T-helper 22 cell (primary cell): ENCODE data around the gene HOXB13.
"Not testable (repeated sequence)": the region's sequence is repeated elsewhere in the genome, so short reads cannot be mapped to it uniquely, and the experiment has no call there.

Source experiments
- DNase-seq: peaks from one replicate; pipeline ENCODE4 v3.0.0-alpha.2; 2020; ENCODE audit warnings: low read depth

HOXB13 gene

DNA sequence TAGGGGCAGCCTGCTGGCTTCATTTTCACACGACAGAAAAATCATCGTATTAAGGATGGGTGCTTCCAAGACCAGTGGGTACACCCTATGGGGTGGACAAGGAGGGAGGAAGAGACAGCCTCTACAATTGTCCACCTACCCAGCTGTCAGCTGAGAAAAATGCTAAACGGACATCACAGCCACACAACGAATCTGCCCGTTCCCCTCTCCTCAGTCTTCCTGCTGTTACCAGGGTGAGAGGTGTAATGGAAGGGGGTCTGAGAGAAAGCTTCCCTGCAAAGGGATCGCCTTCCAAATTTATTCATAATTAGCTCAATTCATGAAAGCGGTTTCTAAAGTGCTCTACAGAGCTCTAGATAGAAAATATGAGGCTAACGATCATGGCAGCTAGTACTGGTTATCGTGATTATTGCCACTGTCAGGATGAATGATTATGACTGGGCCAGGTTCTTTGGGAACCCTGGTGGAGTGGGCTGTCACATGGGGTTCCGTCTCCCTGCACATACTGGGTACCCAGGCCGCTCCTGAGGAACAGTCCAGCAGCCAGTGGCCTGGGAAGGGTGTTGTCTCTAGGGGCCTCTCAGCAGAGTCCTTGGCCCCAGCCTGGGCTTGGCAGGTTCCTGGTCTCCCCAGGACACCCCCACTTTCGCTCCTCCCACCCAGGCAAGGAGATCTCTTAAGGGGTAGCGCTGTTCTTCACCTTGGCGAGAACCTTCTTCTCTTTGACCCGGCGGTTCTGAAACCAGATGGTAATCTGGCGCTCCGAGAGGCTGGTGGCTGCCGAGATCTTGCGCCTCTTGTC is 2.2 kb downstream of the HOXB13 start:
- no peak for DNase-seq

- no peak for DNase-seq
These were observed 3.1 kb downstream of the HOXB13 start for GRCh38 chr17:48725288-48726064.

DNA sequence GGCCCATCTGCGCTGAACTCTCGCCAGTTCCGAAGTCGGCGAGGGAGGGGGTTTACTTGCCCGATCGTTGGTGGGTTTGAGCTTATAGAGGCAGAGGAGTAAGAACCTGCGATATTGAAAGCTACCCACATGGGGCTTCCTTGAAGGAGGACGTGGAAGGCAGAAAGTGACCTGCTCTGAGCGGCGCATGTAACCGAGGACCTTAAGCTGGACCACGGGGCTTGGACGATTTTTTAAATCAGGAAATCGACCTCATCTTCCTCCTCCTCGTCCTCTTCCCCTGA is 3.6 kb downstream of the HOXB13 start:
- DNase-seq: no peak

GRCh38 chr17:48724251-48725003 is 4.1 kb downstream of the HOXB13 start:
- DNase-seq: peak; percentile 42

- DNase-seq: no peak
These were observed 4.9 kb downstream of the HOXB13 start for GRCh38 chr17:48723423-48724250.

DNA sequence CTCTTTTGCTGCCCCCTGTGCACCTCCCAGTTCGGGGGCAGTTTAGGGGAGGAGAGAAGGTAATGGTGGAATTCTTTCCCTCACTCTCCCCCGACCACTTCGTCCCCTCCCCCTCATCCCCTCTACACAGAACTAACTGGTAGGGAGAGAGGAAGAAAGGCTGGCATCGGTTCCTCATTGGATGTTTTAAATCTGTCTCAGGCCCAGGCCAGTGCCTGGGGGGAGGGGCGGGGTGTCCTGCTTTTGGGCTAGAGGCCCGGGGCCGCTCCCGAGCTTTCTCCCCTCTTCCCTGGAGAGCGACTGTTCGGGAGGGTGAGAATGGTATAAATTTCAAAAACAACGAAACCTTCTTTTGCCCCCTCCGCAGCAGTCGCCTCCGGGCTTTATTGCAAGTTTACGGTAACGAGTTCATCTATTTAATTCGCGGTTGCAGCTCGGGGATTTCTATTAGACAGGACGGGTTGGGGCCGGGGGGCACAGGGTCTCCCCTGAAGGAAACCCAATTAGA is 5.6 kb downstream of the HOXB13 start, which contains the start of gene PRAC2:
PRAC2 (plus strand) TSS at position 271 of the 508 bp plus-strand sequence. CDS start 1,226 bp downstream, outside the sequence.
- DNase-seq: no peak

DNA sequence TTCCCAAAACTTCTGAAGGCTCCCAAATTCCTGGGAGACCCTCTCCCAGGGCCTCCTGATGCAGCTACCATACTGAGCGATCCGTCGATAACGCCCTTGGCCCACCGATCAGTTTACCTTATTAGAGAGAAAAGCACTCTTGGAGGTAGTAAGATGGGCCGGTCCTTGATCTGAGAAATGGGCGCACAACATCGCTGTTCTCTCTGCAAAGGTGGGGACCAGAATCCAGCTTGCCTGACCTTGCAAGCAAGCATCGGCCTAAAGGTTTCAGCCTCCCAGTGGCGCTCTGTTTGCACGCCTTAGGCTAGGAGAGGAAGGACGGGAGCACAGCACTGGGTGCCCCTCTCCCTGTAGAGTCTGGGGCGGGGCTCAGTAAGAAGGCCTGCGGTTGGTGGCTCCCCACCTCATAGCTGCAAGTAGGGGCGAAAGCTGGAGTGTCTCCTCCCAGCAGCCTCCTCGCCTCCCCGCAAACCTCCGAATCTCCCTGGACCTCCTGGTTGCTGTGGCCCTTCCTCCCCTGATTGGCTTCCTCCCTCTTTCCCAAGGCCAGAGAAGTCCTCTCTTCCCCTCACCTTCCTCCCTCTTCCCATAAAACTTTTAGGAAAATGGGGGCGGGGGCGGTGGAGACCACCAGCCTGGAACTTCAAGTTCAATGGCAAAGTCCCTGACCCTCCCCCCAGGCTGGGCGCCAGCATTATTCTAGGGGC is 6.2 kb downstream of the HOXB13 start, which contains the start of gene PRAC1:
PRAC1 (minus strand) TSS at position 318 of the 707 bp plus-strand sequence; CDS start at position 192, 126 bp downstream.
- DNase-seq: no peak

GRCh38 chr17:48721009-48721402 is 7.5 kb downstream of the HOXB13 start:
- DNase-seq: no peak

DNA sequence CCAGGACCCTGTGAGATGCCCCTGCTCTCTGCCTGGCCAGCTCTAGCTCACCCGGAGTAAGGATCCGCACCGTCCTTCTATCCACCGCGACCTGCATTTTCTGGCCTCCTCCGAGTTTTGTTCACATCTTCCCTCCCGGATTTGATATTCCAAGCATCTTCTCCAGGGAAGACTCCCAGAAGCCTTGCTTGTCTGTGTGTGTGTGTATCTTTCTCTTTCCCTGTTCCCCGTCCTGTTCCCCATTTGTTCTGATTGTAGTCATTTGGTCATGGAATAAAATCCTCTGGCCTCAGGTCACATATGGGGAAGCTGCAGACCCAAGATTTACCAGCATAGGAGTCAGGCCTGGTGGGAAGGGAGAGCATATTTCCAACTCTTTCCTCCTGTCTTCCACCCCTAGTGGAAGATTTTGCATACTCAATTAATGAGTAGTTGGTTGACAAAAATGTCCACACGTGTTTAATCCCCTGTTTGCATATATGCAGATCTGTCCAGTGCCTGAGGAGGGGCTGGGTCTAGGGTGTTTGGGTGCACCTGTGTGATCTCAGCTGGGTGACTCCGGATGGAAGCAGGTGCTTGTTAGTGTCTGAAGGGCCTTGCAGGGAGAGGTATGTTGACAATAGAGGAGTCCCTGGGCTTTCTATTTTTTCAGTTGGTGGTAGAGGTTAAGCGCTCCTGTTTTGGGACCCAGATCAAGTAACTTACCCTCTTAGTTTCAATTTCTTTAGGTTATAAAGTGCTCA is 8.1 kb downstream of the HOXB13 start:
- no peak for DNase-seq

DNA sequence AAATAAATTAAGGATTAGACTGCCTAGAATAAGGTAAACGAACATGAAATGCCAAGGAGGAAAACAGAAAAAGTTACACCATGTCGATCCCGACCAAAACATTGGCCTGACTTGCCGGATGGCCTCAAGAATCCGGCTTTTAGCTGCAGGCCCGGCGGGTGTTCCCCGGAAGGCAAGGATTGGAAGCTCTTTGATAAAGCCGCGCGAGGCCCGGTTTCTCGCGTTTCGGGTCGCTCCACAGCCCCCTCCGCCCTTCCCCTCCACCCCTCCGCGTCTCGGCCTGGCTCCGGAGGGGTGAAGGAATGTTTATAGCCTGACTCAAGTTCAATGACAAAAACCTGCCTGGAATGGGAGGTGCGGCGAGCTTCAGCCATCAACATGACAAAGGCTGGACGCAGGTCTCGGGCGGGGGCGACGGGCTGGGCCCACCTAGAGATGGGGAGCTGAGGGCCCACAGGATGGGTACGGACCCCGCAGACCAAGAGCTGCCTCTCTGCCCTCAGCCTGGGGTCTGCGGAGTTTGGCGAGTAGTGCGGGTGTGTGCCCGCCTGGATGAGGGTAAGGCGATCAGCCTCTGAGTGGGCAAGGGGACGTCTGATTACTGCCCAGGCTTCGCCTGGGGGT is 8.8 kb downstream of the HOXB13 start:
- no peak for DNase-seq

DNA sequence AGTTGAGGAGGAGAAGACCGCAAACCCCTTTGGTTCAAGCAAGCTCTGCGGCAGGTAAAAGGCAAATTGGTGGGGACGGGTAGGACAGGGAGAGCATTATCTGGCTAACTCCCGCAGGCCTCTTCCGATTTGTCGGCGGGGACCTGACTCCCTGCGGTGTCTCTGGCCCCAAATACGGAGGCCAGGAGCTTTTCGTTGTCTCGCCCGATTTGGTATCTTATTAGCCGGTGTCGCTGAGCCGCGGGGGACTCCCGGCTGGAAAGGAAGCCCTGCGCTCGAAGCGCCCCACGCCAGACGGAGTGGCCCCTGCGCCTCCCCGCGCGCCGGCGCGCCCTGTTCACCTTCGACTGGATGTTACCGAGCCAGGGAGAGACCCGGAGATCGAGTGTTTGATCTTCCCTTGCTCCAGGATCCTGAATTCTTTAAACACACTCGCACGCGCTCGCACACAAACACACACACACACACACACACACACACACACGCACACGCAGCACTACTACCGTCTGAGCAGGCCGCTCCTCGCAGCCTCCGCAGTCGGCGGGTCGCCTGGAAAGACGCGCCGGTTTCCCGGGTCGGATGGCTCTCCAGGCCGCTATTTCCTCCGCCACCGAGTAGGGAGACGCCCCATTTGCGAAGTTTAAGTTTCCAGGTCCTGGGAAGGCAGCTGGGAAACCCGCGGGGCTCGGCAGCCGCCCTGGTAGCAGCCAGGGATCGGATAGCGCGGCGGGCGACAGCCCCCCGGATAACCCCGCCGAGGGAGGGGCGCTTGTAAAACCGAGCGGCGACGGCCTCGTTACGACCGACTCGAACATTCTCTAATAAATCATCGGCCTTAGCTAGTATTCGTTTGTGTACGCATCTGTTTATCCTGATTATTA is 9.5 kb downstream of the HOXB13 start:
- no peak for DNase-seq

- no peak for DNase-seq
These were observed 10.3 kb downstream of the HOXB13 start for GRCh38 chr17:48718227-48718760.

- DNase-seq: no peak
These were observed 11.0 kb downstream of the HOXB13 start for GRCh38 chr17:48717367-48718226.

- not testable (repeated sequence) for DNase-seq
These were observed 12.0 kb downstream of the HOXB13 start for GRCh38 chr17:48716549-48716948.

GRCh38 chr17:48715496-48716399 is 12.8 kb downstream of the HOXB13 start:
- DNase-seq: no peak

DNA sequence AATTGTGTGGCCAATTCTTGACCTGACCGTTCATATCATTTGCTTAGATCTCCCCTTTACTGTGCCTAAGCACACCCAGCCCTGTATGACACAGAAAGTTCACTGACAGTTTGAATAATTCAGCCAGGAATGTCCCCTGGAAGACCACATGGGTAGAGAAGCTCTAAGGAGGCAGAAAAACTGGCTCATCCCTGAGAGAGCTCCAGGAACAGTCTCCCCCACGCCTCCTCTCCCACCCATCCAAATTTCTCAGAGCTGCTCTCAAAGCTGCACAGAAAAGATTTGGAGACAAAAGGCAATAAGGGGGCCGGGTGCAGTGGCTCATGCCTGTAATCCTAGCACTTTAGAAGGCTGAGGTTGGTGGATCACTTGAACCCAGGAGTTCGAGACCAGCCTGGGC is 17.4 kb downstream of the HOXB13 start:
- DNase-seq: no peak
